HepG2 (cell line): ENCODE measurements around the gene CCDC59. TPM values are rescaled to one million over a fixed set of nuclear protein-coding genes. Genes with fewer than 3 reads are reported as not detected.

Source experiments
- NFIC ChIP-seq: IDR thresholded peaks from 2 replicates; pipeline ENCODE4 v1.6.1; 2012; ENCODE audit warnings: mild to moderate bottlenecking, low read length, inconsistent platforms
- polyA plus RNA-seq, 8 experiments: library from polyadenylated mRNA; depleted of rRNA in 3 of 8; stranded (reverse) in 7 of 8; unstranded in 1 of 8; fragments of >200 nt; fragmentation: Illumina TruSeq in 4 of 8; extraction: Trizol in 4 of 8; gene quantifications; 2 replicates each; pipeline versions ENCODE4 v1.2.1 to v1.2.3, GENCODE V29; 2011 to 2016; ENCODE audit warnings: low read depth in 4 of 8, missing spikeins in 1 of 8, mixed read lengths in 1 of 8; ENCODE audit not compliant: insufficient read depth in 1 of 8
- total RNA-seq, 5 experiments: library from RNA; depleted of rRNA; stranded (reverse); fragments of >200 nt; fragmentation: Illumina TruSeq; extraction: Trizol; gene quantifications; 2 replicates each; pipeline ENCODE4 v1.2.3, GENCODE V29; 2016; ENCODE audit warnings: low read depth in 1 of 5
- TF ChIP-seq, protein P1 (sequence below), 2 experiments: fragments of 450-650 bp in 1 of 2; sonication (generic) in 1 of 2; formaldehyde crosslinking in 1 of 2; IDR thresholded peaks; 2 replicates each; pipeline versions ENCODE4 v1.6.1 to v1.8.0; 2016 to 2022; ENCODE audit warnings: antibody characterized with exemption in 1 of 2, mild to moderate bottlenecking in 1 of 2, missing genetic modification reagents in 1 of 2
- TF ChIP-seq, protein P2 (sequence below): sonication (generic); formaldehyde crosslinking; IDR thresholded peaks from 2 replicates; pipeline ENCODE4 v1.5.0; 2020; ENCODE audit warnings: mild to moderate bottlenecking, missing genetic modification reagents, borderline replicate concordance
- TF ChIP-seq, protein P3 (sequence below): IDR thresholded peaks from 2 replicates; pipeline ENCODE4 v1.4.0; 2020; ENCODE audit warnings: mild to moderate bottlenecking, missing genetic modification reagents

The CCDC59 gene
- total and polyA plus RNA-seq, 2 of the 13 experiments (the other 11 are each of a cell fraction or from before 2014, with no cell fraction given), result 16.1 to 81.3 TPM

DNA sequence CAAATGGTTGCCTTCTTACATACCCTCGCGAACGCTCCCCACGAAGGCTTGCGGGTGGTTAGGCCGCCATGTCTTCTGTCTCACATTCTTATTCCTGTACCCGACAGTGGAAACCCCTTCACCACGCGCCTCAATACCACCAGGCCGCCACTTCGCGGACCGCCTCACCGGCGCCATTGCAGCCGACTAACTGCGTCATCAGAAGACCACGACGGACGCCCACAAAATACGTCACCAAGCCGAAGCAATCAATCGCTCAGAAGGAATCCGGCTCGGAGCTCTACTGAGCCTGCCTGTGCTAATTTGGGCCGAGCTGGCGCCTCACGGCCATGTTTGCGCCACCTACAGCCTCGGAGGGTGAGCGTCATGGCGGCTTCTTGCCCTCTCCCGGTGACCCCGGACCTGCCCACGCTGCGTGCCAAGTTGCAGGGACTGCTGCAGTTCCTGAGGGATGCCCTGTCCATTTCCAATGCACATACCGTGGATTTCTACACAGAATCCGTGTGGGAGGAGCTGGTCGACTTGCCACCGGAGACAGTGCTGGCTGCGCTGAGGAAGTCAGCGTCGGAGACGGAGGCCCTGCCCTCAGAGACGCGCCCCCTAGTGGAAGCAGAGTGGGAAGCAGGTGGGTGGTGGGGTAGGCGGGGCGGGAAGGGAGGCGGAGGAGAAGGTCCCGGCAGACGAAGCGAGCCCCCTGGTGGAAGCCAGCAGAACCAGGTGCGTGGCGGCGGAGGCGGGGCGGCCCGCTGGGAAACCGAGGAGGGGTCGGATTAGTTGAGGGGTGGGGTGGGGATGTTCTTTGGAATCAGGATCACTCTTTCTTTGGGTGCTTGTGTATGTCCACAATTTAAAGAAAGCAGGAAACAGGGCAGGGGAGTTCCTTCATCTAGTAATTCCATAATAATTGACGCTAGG is at the start of gene CCDC59, which contains the start of gene METTL25 (continued):
- TF ChIP-seq, protein P1, sequence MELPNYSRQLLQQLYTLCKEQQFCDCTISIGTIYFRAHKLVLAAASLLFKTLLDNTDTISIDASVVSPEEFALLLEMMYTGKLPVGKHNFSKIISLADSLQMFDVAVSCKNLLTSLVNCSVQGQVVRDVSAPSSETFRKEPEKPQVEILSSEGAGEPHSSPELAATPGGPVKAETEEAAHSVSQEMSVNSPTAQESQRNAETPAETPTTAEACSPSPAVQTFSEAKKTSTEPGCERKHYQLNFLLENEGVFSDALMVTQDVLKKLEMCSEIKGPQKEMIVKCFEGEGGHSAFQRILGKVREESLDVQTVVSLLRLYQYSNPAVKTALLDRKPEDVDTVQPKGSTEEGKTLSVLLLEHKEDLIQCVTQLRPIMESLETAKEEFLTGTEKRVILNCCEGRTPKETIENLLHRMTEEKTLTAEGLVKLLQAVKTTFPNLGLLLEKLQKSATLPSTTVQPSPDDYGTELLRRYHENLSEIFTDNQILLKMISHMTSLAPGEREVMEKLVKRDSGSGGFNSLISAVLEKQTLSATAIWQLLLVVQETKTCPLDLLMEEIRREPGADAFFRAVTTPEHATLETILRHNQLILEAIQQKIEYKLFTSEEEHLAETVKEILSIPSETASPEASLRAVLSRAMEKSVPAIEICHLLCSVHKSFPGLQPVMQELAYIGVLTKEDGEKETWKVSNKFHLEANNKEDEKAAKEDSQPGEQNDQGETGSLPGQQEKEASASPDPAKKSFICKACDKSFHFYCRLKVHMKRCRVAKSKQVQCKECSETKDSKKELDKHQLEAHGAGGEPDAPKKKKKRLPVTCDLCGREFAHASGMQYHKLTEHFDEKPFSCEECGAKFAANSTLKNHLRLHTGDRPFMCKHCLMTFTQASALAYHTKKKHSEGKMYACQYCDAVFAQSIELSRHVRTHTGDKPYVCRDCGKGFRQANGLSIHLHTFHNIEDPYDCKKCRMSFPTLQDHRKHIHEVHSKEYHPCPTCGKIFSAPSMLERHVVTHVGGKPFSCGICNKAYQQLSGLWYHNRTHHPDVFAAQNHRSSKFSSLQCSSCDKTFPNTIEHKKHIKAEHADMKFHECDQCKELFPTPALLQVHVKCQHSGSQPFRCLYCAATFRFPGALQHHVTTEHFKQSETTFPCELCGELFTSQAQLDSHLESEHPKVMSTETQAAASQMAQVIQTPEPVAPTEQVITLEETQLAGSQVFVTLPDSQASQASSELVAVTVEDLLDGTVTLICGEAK (IDR thresholded peaks at IDR 0.05), result no peak
- TF ChIP-seq, protein P1 (CRISPR knock-in tag; IDR thresholded peaks at IDR 0.05), result peak; percentile 66; the same call in 1 of the 2 replicates
- TF ChIP-seq, protein P2, sequence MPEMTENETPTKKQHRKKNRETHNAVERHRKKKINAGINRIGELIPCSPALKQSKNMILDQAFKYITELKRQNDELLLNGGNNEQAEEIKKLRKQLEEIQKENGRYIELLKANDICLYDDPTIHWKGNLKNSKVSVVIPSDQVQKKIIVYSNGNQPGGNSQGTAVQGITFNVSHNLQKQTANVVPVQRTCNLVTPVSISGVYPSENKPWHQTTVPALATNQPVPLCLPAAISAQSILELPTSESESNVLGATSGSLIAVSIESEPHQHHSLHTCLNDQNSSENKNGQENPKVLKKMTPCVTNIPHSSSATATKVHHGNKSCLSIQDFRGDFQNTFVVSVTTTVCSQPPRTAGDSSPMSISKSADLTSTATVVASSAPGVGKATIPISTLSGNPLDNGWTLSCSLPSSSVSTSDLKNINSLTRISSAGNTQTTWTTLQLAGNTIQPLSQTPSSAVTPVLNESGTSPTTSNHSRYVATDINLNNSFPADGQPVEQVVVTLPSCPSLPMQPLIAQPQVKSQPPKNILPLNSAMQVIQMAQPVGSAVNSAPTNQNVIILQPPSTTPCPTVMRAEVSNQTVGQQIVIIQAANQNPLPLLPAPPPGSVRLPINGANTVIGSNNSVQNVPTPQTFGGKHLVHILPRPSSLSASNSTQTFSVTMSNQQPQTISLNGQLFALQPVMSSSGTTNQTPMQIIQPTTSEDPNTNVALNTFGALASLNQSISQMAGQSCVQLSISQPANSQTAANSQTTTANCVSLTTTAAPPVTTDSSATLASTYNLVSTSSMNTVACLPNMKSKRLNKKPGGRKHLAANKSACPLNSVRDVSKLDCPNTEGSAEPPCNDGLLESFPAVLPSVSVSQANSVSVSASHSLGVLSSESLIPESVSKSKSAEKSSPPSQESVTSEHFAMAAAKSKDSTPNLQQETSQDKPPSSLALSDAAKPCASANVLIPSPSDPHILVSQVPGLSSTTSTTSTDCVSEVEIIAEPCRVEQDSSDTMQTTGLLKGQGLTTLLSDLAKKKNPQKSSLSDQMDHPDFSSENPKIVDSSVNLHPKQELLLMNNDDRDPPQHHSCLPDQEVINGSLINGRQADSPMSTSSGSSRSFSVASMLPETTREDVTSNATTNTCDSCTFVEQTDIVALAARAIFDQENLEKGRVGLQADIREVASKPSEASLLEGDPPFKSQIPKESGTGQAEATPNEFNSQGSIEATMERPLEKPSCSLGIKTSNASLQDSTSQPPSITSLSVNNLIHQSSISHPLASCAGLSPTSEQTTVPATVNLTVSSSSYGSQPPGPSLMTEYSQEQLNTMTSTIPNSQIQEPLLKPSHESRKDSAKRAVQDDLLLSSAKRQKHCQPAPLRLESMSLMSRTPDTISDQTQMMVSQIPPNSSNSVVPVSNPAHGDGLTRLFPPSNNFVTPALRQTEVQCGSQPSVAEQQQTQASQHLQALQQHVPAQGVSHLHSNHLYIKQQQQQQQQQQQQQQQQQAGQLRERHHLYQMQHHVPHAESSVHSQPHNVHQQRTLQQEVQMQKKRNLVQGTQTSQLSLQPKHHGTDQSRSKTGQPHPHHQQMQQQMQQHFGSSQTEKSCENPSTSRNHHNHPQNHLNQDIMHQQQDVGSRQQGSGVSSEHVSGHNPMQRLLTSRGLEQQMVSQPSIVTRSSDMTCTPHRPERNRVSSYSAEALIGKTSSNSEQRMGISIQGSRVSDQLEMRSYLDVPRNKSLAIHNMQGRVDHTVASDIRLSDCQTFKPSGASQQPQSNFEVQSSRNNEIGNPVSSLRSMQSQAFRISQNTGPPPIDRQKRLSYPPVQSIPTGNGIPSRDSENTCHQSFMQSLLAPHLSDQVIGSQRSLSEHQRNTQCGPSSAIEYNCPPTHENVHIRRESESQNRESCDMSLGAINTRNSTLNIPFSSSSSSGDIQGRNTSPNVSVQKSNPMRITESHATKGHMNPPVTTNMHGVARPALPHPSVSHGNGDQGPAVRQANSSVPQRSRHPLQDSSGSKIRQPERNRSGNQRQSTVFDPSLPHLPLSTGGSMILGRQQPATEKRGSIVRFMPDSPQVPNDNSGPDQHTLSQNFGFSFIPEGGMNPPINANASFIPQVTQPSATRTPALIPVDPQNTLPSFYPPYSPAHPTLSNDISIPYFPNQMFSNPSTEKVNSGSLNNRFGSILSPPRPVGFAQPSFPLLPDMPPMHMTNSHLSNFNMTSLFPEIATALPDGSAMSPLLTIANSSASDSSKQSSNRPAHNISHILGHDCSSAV (CRISPR knock-in tag), result no peak
- TF ChIP-seq, protein P3, sequence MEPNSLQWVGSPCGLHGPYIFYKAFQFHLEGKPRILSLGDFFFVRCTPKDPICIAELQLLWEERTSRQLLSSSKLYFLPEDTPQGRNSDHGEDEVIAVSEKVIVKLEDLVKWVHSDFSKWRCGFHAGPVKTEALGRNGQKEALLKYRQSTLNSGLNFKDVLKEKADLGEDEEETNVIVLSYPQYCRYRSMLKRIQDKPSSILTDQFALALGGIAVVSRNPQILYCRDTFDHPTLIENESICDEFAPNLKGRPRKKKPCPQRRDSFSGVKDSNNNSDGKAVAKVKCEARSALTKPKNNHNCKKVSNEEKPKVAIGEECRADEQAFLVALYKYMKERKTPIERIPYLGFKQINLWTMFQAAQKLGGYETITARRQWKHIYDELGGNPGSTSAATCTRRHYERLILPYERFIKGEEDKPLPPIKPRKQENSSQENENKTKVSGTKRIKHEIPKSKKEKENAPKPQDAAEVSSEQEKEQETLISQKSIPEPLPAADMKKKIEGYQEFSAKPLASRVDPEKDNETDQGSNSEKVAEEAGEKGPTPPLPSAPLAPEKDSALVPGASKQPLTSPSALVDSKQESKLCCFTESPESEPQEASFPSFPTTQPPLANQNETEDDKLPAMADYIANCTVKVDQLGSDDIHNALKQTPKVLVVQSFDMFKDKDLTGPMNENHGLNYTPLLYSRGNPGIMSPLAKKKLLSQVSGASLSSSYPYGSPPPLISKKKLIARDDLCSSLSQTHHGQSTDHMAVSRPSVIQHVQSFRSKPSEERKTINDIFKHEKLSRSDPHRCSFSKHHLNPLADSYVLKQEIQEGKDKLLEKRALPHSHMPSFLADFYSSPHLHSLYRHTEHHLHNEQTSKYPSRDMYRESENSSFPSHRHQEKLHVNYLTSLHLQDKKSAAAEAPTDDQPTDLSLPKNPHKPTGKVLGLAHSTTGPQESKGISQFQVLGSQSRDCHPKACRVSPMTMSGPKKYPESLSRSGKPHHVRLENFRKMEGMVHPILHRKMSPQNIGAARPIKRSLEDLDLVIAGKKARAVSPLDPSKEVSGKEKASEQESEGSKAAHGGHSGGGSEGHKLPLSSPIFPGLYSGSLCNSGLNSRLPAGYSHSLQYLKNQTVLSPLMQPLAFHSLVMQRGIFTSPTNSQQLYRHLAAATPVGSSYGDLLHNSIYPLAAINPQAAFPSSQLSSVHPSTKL, result peak; percentile 76
- TF ChIP-seq NFIC, result 0 out of 2 replicates have a peak, but pooled peaks have one; percentile 21
